Gastrocnemius medialis (tissue), 4 donors: ENCODE data around the gene FAM98C.
A peak's percentile ranks its signal among the peaks of the same experiment; 100 is the strongest.

ENCODE experiments used
- POLR2A ChIP-seq, 2 donors: fragments of 450-650 bp; IDR thresholded peaks; one replicate each; pipeline ENCODE4 v1.6.1; 2017; ENCODE audit warnings: antibody characterized with exemption in 2 of 2, mild to moderate bottlenecking in 2 of 2, moderate library complexity in 2 of 2
- TF ChIP-seq, protein P1 (sequence below), 5 experiments: fragments of 450-650 bp in 3 of 5; fragments of 200-600 bp in 2 of 5; sonication (generic) in 2 of 5; IDR thresholded peaks in 4 of 5; conservative IDR thresholded peaks in 1 of 5; 1 replicate in 4 of 5; 2 replicates in 1 of 5; pipeline ENCODE4 v1.5.1; 2016 to 2019; ENCODE audit warnings: antibody characterized with exemption in 5 of 5, mild to moderate bottlenecking in 3 of 5, moderate library complexity in 3 of 5

DNA sequence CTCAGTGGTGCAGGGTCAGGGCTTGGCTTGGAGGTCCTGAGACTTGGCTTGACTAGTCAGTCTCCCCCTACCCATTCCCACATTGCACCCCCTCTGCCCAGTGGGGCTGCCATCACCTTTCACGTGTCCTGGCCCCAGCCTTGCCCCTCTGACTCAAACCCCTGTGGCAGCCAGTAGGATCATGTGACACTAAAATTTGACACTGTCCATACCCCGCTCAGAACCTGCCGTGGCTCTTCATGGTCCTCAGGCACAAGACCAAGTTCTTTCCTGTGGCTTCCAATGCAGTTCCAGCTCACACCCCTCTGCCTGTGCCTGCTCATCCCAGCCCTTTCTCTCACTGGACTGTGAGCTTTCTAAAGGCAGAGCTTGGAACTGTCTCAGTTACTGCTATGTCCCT is 26.3 kb upstream of the FAM98C start:
- TF ChIP-seq, protein P1, sequence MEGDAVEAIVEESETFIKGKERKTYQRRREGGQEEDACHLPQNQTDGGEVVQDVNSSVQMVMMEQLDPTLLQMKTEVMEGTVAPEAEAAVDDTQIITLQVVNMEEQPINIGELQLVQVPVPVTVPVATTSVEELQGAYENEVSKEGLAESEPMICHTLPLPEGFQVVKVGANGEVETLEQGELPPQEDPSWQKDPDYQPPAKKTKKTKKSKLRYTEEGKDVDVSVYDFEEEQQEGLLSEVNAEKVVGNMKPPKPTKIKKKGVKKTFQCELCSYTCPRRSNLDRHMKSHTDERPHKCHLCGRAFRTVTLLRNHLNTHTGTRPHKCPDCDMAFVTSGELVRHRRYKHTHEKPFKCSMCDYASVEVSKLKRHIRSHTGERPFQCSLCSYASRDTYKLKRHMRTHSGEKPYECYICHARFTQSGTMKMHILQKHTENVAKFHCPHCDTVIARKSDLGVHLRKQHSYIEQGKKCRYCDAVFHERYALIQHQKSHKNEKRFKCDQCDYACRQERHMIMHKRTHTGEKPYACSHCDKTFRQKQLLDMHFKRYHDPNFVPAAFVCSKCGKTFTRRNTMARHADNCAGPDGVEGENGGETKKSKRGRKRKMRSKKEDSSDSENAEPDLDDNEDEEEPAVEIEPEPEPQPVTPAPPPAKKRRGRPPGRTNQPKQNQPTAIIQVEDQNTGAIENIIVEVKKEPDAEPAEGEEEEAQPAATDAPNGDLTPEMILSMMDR (IDR thresholded peaks at IDR 0.05 in 4 of 5, conservative IDR thresholded peaks at IDR 0.05 in 1 of 5) = no peak
- TF ChIP-seq POLR2A (IDR thresholded peaks at IDR 0.05) = peak in 1 of 2 donors; percentile 4
